Measurements from ENCODE around the gene TNS3.

- TF ChIP-seq POLR2AphosphoS5 (IDR thresholded peaks at IDR 0.05) (no peak), CTCF (IDR thresholded peaks at IDR 0.05) (no peak)
Observed at GRCh38 chr7:47525066-47525623, 56.8 kb downstream of the TNS3 start.
